Suprapubic skin (tissue), 3 donors: Measurements from ENCODE around the gene CCDC172.

Experiments used
- CTCF ChIP-seq, 2 donors: fragments of 200-600 bp in 1 of 2; fragments of 450-650 bp in 1 of 2; sonication (generic) in 1 of 2; IDR thresholded peaks; one replicate each; pipeline ENCODE4 v1.5.1; 2016 to 2019; ENCODE audit warnings: antibody characterized with exemption in 2 of 2, mild to moderate bottlenecking in 1 of 2, moderate library complexity in 1 of 2
- POLR2A ChIP-seq, 2 donors: fragments of 450-650 bp; IDR thresholded peaks; one replicate each; pipeline ENCODE4 v1.6.1; 2017; ENCODE audit warnings: antibody characterized with exemption in 2 of 2, mild to moderate bottlenecking in 2 of 2, moderate library complexity in 2 of 2

- no peak for TF ChIP-seq CTCF (IDR thresholded peaks at IDR 0.05)
- no peak for TF ChIP-seq POLR2A (IDR thresholded peaks at IDR 0.05)
These were observed 40.6 kb downstream of the CCDC172 start for GRCh38 chr10:116364868-116365267.
